Stomach (tissue), 4 donors: ENCODE results near the gene KATNAL2.

Source experiments
- EP300 ChIP-seq: sonication (generic); formaldehyde crosslinking; IDR thresholded peaks from one replicate; pipeline ENCODE4 v1.6.1; 2017; ENCODE audit warnings: antibody characterized with exemption
- POLR2A ChIP-seq, 4 donors: fragments of 450-650 bp; IDR thresholded peaks; one replicate each; pipeline ENCODE4 v1.6.1; 2016; ENCODE audit warnings: antibody characterized with exemption in 4 of 4, control low read depth in 2 of 4, mild to moderate bottlenecking in 1 of 4, moderate library complexity in 1 of 4
- POLR2AphosphoS5 ChIP-seq, 3 donors: sonication (generic); formaldehyde crosslinking; IDR thresholded peaks; one replicate each; pipeline ENCODE4 v1.6.1; 2016; ENCODE audit warnings: antibody characterized with exemption in 3 of 3
- TF ChIP-seq, protein P1 (sequence below), 7 experiments: fragments of 450-650 bp in 4 of 7; fragments of 200-600 bp in 3 of 7; sonication (generic) in 3 of 7; IDR thresholded peaks; one replicate each; pipeline ENCODE4 v1.5.1; 2016 to 2019; ENCODE audit warnings: antibody characterized with exemption in 7 of 7, control low read depth in 2 of 7, mild to moderate bottlenecking in 1 of 7

DNA sequence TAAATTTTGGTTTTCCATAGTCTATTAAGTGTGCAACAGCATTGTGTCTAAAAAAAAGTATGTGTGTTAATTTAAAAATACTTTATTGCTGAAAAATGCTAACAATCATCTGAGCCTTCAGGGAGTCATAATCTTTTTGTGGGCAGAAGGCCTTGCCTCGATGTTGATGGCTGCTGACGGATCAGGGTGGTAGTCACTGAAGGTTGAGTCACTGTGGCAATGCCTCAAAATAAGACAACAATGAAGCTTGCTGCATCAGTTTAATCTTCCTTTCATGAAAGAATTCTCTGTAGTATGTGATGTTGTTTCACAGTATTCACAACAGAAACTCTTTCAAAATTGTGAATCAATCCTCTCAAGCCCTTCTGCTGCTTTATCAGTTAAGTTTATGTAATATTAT lies 201.6 kb downstream of the KATNAL2 start:
- no peak for TF ChIP-seq POLR2A (IDR thresholded peaks at IDR 0.05)
- TF ChIP-seq, protein P1, sequence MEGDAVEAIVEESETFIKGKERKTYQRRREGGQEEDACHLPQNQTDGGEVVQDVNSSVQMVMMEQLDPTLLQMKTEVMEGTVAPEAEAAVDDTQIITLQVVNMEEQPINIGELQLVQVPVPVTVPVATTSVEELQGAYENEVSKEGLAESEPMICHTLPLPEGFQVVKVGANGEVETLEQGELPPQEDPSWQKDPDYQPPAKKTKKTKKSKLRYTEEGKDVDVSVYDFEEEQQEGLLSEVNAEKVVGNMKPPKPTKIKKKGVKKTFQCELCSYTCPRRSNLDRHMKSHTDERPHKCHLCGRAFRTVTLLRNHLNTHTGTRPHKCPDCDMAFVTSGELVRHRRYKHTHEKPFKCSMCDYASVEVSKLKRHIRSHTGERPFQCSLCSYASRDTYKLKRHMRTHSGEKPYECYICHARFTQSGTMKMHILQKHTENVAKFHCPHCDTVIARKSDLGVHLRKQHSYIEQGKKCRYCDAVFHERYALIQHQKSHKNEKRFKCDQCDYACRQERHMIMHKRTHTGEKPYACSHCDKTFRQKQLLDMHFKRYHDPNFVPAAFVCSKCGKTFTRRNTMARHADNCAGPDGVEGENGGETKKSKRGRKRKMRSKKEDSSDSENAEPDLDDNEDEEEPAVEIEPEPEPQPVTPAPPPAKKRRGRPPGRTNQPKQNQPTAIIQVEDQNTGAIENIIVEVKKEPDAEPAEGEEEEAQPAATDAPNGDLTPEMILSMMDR (IDR thresholded peaks at IDR 0.05): no peak
- no peak for TF ChIP-seq POLR2AphosphoS5 (IDR thresholded peaks at IDR 0.05)
- no peak for TF ChIP-seq EP300
